HG03103 (cell line): ENCODE data around the gene CIDEA.

Experiments used
- ATAC-seq: cut with Tn5 transposase; IDR thresholded peaks from one replicate; pipeline ENCODE4 v1.9.1; 2021; ENCODE audit warnings: low read depth; ENCODE audit not compliant: unreplicated experiment

CIDEA gene

GRCh38 chr18:12262748-12263147 lies 8.6 kb downstream of the CIDEA start:
- ATAC-seq = no peak

GRCh38 chr18:12264864-12265263 lies 10.7 kb downstream of the CIDEA start:
- ATAC-seq = no peak

GRCh38 chr18:12271376-12272235 lies 17.4 kb downstream of the CIDEA start:
- ATAC-seq = peak; percentile 68

- no peak for ATAC-seq
Observed at GRCh38 chr18:12274793-12275192, 20.6 kb downstream of the CIDEA start.

- ATAC-seq = no peak
Observed at GRCh38 chr18:12276736-12277554, 22.8 kb downstream of the CIDEA start.

- ATAC-seq = no peak
Observed at GRCh38 chr18:12278215-12278671, 24.1 kb downstream of the CIDEA start.

GRCh38 chr18:12278741-12279682 lies 24.9 kb downstream of the CIDEA start:
- ATAC-seq = no peak

- no peak for ATAC-seq
Observed at GRCh38 chr18:12279781-12280531, 25.8 kb downstream of the CIDEA start.

- ATAC-seq = no peak
Observed at GRCh38 chr18:12281861-12282260, 27.7 kb downstream of the CIDEA start.

- no peak for ATAC-seq
Observed at GRCh38 chr18:12282442-12283039, 28.4 kb downstream of the CIDEA start.

GRCh38 chr18:12283256-12283655 lies 29.1 kb downstream of the CIDEA start:
- ATAC-seq = no peak

- no peak for ATAC-seq
Observed at GRCh38 chr18:12283666-12284065, 29.5 kb downstream of the CIDEA start.

- ATAC-seq = no peak
Observed at GRCh38 chr18:12287131-12287681, 33.0 kb downstream of the CIDEA start.

- ATAC-seq = no peak
Observed at GRCh38 chr18:12287684-12288402, 33.7 kb downstream of the CIDEA start.

GRCh38 chr18:12288403-12288755 lies 34.2 kb downstream of the CIDEA start:
- no peak for ATAC-seq

GRCh38 chr18:12290086-12290485 lies 35.9 kb downstream of the CIDEA start:
- ATAC-seq = no peak

GRCh38 chr18:12291161-12291560 lies 37.0 kb downstream of the CIDEA start:
- ATAC-seq = no peak

GRCh38 chr18:12291690-12292089 lies 37.5 kb downstream of the CIDEA start:
- ATAC-seq = no peak

- no peak for ATAC-seq
Observed at GRCh38 chr18:12293831-12294230, 39.7 kb downstream of the CIDEA start.
